GM19099 (cell line): ENCODE results near the gene XYLT1.

Experiments
- POLR2A ChIP-seq: IDR thresholded peaks from 3 replicates; pipeline ENCODE4 v1.6.1; 2011; ENCODE audit warnings: low read depth; ENCODE audit not compliant: insufficient read length; ENCODE audit errors: extremely low read depth

XYLT1 gene

DNA sequence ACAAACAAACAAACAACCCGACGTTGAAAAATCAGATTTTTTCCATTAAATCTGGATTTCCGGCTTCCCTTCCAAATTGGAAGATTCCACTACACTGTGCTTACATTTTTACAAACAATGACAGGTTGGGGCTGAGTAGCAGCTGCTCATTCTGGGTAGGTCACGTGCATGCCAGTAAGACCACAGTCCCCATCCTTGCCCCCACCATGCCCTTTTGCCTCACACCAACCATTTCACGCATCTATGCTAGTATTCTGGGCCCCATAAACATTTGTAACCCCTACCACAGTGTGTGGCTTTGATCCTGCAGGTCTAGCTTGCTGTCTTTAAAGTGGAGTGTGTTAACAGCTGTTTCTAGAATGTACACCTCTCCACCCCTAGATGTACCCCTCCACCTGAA is 366.1 kb downstream of the XYLT1 start:
- TF ChIP-seq POLR2A: no peak

DNA sequence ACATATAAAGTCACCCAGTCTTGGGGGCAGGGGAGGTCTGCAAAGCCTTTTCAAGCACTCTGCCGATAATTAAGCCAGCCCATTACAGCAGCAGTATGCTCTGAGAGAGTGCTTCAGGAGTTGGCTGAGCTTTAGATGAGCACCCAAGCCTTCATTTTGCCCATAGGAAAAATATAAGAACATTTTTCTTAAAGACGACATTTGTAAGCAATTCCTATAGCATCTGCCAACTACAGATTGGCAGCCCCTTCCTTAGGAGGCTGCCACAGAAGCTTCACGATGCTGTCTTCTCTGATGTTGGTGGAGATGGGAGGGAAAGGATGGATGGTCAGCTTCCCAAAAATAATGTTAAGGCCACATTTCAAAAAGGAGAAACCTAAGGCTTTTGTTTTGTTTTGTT is 367.5 kb downstream of the XYLT1 start:
- no peak for TF ChIP-seq POLR2A

DNA sequence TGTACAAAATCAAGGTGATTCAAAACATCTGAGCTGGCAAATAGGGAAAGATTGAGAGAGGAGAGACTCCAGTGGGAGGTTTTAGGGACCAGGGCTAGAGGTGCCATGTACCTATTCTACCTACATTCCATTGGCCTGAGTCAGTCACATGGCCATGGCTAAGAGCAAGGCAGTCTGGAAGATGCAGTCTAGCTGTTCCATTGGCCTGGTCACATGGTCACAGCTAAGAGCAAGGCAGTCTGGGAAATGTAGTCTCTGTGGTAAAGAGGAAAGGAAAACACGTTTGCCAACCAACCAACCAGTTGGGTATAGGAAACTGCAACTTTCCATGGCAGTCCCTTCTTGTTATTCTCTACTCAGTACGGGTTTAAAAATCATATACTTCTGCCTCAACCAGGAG is 369.1 kb downstream of the XYLT1 start:
- no peak for TF ChIP-seq POLR2A

DNA sequence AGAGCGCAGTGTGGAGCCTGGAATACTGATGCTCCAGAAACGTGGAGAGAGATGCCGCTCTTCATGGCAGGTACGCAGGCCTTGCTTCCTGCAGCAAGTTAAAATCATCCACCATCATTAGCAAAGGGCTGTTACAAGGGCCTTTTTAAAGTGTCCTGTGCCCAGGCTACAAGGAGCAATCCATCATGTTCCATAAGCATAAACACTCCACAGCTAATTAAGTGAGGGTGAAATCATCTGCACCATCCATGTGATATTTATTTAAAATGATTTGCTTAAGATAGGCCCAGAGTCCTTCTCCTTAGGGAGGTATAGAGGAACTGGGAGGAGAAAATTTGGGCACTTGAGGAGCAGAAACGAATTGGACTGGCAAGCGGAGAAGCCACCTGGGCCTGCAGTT is 372.1 kb downstream of the XYLT1 start:
- no peak for TF ChIP-seq POLR2A

DNA sequence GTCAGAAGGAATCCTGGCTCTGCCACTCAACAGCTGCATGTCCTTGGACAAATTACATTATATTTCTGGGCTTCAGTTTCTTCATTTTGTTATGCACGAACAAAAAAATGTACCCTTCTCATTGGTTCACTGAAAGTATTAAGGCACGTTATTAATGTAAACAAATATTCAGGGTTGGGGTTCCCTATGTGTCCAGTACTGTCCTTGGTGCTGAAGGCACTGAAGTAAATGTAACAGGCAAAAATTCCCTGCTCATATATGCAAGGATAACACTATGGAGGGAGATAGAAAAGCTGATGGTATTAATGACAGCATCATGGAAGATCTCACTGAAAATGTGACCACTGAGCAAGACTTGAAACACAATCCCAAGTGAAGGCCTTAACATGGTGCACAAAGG is 386.6 kb downstream of the XYLT1 start:
- TF ChIP-seq POLR2A: no peak

DNA sequence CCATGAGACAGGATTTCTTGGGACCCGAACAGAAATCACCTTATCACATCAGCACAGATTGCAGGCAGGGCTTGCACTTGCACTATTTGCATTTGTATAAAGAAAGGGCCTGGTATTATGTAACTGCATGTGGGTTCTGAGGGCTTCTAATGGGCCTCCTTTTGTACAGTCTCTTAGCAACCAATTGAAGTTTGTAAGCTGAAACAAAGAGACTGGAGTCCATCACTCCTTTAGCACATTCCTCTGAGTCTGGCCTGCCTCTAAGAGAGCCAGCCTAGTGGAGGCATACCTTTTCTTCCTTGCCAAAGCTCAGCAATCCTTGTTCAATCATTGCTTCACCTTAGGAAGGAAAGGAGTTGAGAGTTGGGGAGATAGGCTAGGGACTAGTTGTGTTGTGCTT is 387.1 kb downstream of the XYLT1 start:
- no peak for TF ChIP-seq POLR2A

DNA sequence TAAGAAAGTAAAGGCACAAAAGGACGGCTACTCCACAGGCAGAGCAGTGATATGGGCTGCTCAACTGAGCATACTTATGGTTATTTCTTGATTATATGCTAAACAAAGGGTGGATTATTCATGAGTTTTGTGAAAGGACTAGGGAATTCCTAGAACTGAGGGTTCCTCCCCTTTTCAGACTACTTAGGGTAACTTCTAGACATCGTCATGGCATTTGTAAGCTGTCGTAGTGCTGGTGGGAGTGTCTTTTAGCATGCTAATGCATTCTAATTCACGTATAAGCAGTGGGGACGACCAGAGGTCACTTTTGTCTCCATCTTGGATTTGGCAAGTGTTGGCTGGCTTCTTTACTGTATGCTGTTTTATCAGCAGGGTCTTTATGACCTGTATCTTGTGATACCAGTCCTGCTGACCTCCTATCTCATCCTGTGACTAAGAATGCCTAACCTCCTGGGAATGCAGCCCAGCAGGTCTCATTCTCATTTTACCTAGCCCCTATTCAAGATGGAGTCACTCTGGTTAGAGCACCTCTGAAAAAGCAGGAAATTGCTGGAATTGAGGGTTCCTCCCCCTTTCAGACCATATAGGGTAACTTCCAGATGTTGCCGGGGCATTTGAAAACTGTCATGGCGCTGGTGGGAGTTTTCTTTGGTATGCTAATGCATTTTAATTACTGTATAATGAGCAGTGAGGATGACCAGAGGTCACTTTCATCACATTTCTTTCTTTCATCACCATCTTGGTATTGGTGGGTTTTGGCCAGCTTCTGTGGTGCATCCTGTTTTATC is 388.5 kb downstream of the XYLT1 start:
- no peak for TF ChIP-seq POLR2A

DNA sequence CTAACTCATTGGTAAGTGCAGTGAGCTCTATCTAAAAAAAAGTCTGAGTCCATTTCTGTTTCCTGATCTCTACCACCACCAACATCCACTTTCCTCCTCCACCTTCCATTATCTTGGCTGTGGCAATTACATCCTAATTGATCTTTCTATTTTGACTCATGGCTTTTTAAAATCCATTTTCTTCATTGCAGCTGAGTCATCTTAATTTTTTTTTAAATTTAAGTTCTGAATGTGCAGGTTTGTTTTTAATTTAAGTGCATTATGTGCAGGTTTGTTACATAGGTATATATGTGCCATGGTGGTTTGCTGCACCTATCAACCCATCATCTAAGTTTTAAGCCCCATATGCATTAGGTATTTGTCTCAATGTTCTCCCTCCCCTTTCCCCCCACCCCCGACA is 390.7 kb downstream of the XYLT1 start:
- no peak for TF ChIP-seq POLR2A

DNA sequence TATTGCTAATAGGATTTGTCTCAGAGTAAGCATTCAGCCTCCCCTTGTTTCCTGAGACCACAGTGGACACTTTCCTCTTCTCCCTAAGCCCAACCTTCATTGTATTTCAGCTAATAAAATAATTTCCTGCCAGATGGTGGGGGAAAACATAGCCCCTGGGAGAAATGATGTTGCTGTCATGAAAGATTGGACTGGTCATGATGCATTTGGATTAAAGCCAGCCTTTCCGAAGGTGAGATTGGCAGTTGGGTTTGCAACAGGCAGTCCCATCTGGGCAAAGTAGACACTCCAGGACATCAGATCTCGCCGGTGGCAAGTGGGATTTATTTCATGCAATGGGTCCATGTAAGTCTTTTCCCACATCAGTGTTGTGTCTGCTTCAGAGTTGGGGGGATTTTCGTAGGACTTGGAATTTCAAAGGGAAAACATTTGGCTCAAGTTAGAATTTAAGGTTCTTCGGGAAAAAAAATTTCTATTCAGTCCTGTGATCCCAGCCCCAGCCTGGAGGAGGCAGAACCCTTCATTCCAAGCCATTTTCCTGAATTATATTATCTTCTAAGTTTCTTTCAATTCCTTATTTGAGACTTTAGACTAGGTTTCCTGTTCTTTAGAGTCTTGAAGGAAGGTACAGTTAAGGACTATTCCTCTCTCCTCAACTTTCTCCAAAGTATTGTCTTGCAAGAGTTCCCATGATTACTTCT is 391.7 kb downstream of the XYLT1 start:
- no peak for TF ChIP-seq POLR2A

DNA sequence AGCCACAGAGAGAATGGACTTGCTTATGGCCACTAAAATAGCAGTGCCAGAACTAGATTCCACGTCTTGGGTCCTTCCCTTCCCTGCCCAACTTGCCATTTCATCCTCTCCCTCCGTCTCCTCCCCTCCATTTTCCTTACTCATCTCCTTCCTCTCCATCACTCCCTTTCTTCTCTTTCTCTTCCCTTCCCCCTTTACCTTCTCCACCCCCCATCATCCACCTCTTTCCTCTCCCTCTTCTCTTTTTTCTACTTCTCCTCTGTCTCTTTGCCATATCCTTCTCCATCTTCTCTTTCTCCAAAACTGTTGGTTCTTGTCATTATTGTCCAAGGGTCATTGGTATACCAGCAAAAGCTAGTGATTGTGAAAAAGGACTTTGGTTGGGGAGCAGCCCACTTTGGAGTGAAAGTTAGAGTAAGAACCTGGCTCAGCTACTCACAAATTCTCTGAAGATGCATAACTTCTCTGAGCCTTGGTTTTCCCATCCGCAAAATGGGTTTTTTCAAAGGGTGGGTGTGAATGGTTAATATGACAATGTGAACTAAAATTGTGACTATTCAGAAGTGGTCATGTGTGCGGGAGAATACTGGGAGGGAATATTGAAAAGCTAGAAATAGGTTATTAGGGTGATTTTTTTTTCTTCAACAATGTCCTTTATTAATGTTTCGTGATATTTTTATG is 393.8 kb downstream of the XYLT1 start:
- TF ChIP-seq POLR2A: no peak

DNA sequence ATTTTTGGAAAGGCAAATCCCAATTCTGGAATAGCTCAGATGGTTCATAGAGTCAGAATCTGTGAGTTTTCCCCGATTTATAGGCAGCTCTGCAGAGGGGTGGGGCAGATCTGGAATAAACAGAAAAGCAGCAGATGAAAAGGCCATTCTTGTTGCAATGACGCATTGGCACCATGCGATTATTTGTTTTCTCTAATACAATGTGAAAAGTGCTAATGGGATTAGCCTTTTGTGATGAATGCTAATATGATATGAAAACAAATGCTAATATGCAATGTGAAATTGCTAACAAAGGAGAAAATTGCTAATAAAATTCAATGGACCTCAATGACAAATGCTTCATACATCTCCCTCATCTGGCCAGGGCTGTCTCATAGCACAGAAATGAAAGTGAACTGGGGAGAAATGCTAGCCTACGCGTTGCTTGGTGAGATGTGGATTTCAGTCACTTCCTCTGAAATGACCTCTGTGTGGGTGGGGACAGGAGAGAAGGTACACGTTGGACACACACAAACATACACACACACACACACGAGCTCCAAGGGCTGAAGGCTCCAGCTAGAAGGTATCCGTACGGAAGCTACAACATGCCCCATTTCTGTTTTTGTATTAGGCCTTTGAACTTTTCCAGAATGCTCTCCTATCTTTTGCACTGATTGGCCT is 394.5 kb downstream of the XYLT1 start:
- peak; percentile 21 for TF ChIP-seq POLR2A

DNA sequence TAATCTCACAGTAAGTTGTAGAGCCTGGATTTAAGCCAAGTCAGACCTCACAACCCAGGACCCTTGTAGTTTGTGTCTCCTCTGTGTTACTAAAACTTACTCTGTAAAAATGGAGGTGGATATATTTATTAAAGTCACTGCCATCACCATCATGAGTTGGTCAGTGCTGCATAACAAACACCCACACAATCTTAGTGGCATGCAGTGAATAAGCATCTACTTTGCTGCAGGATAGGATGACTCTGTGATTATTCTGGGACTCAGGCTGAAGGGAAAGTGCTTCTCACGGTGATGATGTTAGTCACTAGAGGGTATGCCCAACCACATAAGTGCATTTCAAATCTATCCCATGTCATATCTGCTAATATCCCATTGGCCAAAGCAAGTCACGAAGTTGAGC is 398.7 kb downstream of the XYLT1 start:
- TF ChIP-seq POLR2A: no peak

DNA sequence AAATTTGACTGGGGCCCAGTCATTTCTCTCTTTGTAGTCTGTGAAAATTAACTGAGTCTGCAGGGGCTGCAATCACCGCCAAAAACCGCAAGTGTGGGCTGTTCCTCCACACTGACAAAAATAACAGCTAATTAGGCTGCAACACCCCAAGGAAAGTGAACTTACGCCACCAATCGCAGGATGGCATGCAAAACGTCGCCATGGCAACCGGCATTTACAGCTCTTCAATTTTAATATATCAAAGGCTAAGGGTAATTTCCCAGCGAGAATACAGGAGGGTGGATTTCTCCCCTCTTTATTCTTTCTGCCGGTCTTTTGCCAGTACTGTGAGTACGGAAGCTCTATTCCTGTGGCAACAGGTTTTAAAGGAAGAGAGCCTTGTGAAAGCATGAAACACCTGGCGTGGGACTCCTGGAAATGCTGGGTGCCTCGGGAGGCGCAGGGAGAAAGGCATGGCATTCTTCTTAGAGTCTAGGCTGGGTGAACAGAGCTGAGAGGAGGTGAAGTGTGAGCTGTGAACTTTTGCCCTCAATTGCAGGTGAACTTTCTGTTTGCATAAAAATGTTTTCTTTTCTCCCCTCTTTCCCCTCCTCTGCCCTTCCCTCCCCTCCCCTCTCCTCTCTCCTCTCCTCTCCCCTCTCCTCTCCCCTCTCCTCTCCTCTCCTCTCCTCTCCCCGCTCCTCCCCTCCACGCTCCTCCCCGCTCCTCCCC is 399.7 kb downstream of the XYLT1 start:
- peak; percentile 44 for TF ChIP-seq POLR2A

DNA sequence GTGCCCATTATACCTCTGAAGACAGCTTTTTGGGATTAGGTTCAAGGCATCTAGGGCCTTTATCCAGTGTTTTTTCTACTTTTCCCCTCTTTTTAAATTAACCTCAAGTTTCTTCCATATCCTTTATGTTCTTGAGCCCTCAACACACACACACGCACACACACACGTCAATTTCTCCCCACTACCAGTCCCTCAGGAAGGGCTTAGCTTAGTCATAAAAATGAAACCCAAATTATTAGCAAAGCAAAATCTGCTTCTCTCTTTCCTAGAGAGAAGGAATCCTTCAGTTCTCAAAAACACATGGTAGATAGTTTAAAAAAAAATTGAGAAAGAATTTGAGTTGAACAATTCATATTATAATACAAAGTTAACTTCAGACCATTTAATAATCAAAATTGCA is 401.1 kb downstream of the XYLT1 start:
- TF ChIP-seq POLR2A: no peak

DNA sequence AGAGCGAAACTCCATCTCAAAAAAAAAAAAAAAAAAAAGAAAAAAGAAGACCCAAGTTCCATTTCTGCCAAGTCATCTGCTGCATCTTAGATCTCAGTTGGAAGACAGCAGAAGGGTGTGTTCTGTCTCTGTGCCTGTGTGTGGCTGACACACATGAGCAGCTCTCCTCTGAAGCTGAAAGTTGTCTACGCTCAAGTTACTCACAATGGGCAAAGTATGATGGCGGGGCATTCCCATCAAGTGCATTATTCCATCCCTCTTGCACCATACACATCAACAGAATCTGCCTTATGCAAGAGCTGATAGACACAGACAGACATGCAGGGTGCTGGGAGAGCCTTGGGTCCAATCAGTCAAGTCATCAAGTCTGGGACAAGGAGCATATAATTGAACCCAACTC is 402.2 kb downstream of the XYLT1 start:
- TF ChIP-seq POLR2A: no peak

DNA sequence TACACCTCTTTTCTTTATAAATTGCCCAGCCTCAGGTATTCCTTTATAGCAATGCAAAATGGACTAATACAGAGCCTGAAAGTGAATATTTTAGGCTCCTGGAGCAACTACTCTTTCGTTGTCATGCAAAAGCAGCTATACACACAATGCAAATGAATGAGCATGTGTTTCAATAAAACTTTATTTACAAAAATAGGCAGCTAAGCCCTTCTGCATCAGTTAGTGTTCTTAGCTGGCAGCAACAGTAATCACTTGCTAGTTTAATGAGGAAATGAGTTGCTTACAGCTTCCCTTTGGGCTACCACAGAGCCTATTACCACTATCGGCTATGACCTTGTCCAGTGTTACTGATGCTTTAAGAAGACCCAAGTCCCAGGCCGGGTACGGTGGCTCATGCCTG is 402.9 kb downstream of the XYLT1 start:
- no peak for TF ChIP-seq POLR2A
